HepG2 (cell line): ENCODE data around the gene FER1L5. TPM values are rescaled to one million over a fixed set of nuclear protein-coding genes. Genes with fewer than 3 reads are reported as not detected.

ENCODE experiments used
- CAMTA2 ChIP-seq: sonication (generic); formaldehyde crosslinking; IDR thresholded peaks from 2 replicates; pipeline ENCODE4 v1.4.0; 2020; ENCODE audit warnings: mild to moderate bottlenecking, missing genetic modification reagents, borderline replicate concordance
- CBX1 ChIP-seq: IDR thresholded peaks from one replicate; pipeline ENCODE4 v1.6.1; 2016; ENCODE audit warnings: antibody characterized with exemption, low read depth
- ELF3 ChIP-seq: IDR thresholded peaks from 2 replicates; pipeline ENCODE4 v1.6.1; 2016; ENCODE audit warnings: missing genetic modification reagents, missing compliant biosample characterization
- HOXA5 ChIP-seq: sonication (generic); formaldehyde crosslinking; IDR thresholded peaks from 2 replicates; pipeline ENCODE4 v1.4.0; 2020; ENCODE audit warnings: missing genetic modification reagents
- NR3C1 ChIP-seq: sonication (generic); formaldehyde crosslinking; IDR thresholded peaks from 2 replicates; pipeline ENCODE4 v1.4.0; 2020; ENCODE audit warnings: missing genetic modification reagents
- PHF21A ChIP-seq: sonication (generic); formaldehyde crosslinking; IDR thresholded peaks from 2 replicates; pipeline ENCODE4 v1.5.0; 2020; ENCODE audit warnings: mild to moderate bottlenecking, missing genetic modification reagents
- RBAK ChIP-seq: sonication (generic); formaldehyde crosslinking; IDR thresholded peaks from 2 replicates; pipeline ENCODE4 v1.5.1; 2020; ENCODE audit warnings: mild to moderate bottlenecking, missing genetic modification reagents
- REPIN1 ChIP-seq: sonication (generic); formaldehyde crosslinking; IDR thresholded peaks from 2 replicates; pipeline ENCODE4 v1.8.0; 2022; ENCODE audit warnings: missing genetic modification reagents, low read depth, mild to moderate bottlenecking, borderline replicate concordance
- RXRA ChIP-seq: sonication (generic); formaldehyde crosslinking; IDR thresholded peaks from 2 replicates; pipeline ENCODE4 v1.5.1; 2020; ENCODE audit warnings: missing genetic modification reagents
- SMAD9 ChIP-seq: sonication (generic); formaldehyde crosslinking; IDR thresholded peaks from 2 replicates; pipeline ENCODE4 v1.5.1; 2020; ENCODE audit warnings: mild to moderate bottlenecking, missing genetic modification reagents
- SNRNP70 ChIP-seq: fragments of 200-400 bp; formaldehyde crosslinking; IDR thresholded peaks from 2 replicates; pipeline ENCODE4 v1.6.1; 2017; ENCODE audit warnings: mild to moderate bottlenecking, low read depth, low read length, moderate library complexity
- ZBTB7B ChIP-seq: sonication (generic); formaldehyde crosslinking; IDR thresholded peaks from 2 replicates; pipeline ENCODE4 v1.4.0; 2020; ENCODE audit warnings: missing genetic modification reagents
- ZNF160 ChIP-seq: sonication (generic); formaldehyde crosslinking; IDR thresholded peaks from 2 replicates; pipeline ENCODE4 v1.8.0; 2022; ENCODE audit warnings: mild to moderate bottlenecking, inconsistent platforms, missing genetic modification reagents
- ZNF232 ChIP-seq: sonication (generic); formaldehyde crosslinking; IDR thresholded peaks from 2 replicates; pipeline ENCODE4 v1.4.0; 2020; ENCODE audit warnings: missing genetic modification reagents, borderline replicate concordance
- ZNF337 ChIP-seq: sonication (generic); formaldehyde crosslinking; IDR thresholded peaks from 2 replicates; pipeline ENCODE4 v1.5.1; 2020; ENCODE audit warnings: missing genetic modification reagents, low read depth, mild to moderate bottlenecking, borderline replicate concordance
- ZNF709 ChIP-seq: sonication (generic); formaldehyde crosslinking; IDR thresholded peaks from 2 replicates; pipeline ENCODE4 v1.5.0; 2020; ENCODE audit warnings: mild to moderate bottlenecking, missing genetic modification reagents
- polyA plus RNA-seq, 8 experiments: library from polyadenylated mRNA; depleted of rRNA in 3 of 8; stranded (reverse) in 7 of 8; unstranded in 1 of 8; fragments of >200 nt; fragmentation: Illumina TruSeq in 4 of 8; extraction: Trizol in 4 of 8; gene quantifications; 2 replicates each; pipeline versions ENCODE4 v1.2.1 to v1.2.3, GENCODE V29; 2011 to 2016; ENCODE audit warnings: low read depth in 4 of 8, missing spikeins in 1 of 8, mixed read lengths in 1 of 8; ENCODE audit not compliant: insufficient read depth in 1 of 8
- total RNA-seq, 5 experiments: library from RNA; depleted of rRNA; stranded (reverse); fragments of >200 nt; fragmentation: Illumina TruSeq; extraction: Trizol; gene quantifications; 2 replicates each; pipeline ENCODE4 v1.2.3, GENCODE V29; 2016; ENCODE audit warnings: low read depth in 1 of 5
- TF ChIP-seq, protein P1 (sequence below): sonication (generic); formaldehyde crosslinking; IDR thresholded peaks from 2 replicates; pipeline ENCODE4 v1.8.0; 2022; ENCODE audit warnings: missing genetic modification reagents, mild to moderate bottlenecking, moderate library complexity, borderline replicate concordance
- TF ChIP-seq, protein P2 (sequence below): sonication (generic); formaldehyde crosslinking; IDR thresholded peaks from 2 replicates; pipeline ENCODE4 v1.4.0; 2020; ENCODE audit warnings: missing genetic modification reagents
- TF ChIP-seq, protein P3 (sequence below): sonication (generic); formaldehyde crosslinking; IDR thresholded peaks from 2 replicates; pipeline ENCODE4 v1.4.0; 2020; ENCODE audit warnings: missing genetic modification reagents, mild to moderate bottlenecking, borderline replicate concordance
- TF ChIP-seq, protein P4 (sequence below): sonication (generic); formaldehyde crosslinking; IDR thresholded peaks from 2 replicates; pipeline ENCODE4 v1.4.0; 2020; ENCODE audit warnings: mild to moderate bottlenecking, low read depth, missing genetic modification reagents

FER1L5 gene
- total and polyA plus RNA-seq, 2 of the 13 experiments (the other 11 are each of a cell fraction or from before 2014, with no cell fraction given), result 0.02 to 0.08 TPM

DNA sequence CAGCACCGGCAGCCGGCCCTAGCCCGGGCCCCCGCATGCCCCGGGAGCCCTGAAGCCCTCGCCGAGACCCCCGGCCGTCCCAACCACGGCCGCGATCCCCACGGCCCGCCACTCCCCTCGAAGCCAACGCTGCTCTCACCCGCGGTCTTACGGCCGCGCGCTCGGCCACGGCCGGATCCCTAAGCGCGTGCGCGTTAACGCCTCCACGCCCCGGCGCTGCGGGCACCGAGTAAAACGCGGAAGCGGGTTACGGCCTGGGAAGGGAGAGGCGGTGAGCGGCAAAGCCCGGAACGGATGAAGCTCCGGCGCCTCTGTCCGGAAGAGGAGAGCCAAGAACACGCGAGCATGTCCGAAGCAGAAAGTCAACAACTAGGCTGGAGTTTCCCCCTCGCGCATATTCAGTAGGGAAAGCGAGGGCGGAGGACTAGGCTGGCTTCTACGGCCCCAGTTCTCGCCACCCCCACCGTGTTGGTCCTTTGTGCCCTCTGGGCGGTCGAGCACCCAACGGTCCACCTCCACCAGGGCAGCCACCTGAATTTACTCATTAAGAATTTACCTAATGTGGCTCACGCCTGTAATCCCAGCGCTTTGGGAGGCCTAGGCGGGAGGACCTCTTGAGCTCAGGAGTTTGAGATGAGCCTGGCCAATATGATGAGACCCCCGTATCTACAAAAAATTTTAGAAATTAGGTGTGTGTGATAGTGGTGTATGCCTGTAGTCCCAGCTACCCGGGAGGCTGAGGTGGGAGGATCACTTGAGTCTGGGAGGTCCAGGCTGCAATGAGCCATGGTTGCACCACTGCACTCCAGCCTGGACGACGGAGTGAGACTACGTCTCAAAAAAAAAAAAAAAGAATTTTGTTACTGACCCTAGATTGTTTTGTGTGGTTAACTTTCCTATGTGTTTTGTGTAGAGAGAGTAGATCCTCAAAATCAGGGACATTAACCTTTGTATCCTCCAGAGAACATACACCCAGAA is 4.1 kb upstream of the FER1L5 start, which contains the start of gene KANSL3 (continued):
- TF ChIP-seq RBAK (peak; percentile 87; the same call in 1 of the 2 replicates), NR3C1 (CRISPR knock-in tag) (no peak), SMAD9 (CRISPR knock-in tag) (peak; percentile 85; the same call in 1 of the 2 replicates), REPIN1 (CRISPR knock-in tag) (peak; percentile 100), ZNF337 (CRISPR knock-in tag) (peak; percentile 99; the same call in 1 of the 2 replicates), ZNF160 (CRISPR knock-in tag) (peak; percentile 93), ZBTB7B (CRISPR knock-in tag) (peak; percentile 96), ELF3 (CRISPR knock-in tag) (peak; percentile 94), PHF21A (peak; percentile 89), HOXA5 (CRISPR knock-in tag) (peak; percentile 98), ZNF232 (CRISPR knock-in tag) (peak; percentile 96), CBX1 (peak; percentile 99), SNRNP70 (no peak), CAMTA2 (CRISPR knock-in tag) (no peak), ZNF709 (CRISPR knock-in tag) (peak; percentile 96), RXRA (CRISPR knock-in tag) (peak; percentile 97)
- TF ChIP-seq, protein P1, sequence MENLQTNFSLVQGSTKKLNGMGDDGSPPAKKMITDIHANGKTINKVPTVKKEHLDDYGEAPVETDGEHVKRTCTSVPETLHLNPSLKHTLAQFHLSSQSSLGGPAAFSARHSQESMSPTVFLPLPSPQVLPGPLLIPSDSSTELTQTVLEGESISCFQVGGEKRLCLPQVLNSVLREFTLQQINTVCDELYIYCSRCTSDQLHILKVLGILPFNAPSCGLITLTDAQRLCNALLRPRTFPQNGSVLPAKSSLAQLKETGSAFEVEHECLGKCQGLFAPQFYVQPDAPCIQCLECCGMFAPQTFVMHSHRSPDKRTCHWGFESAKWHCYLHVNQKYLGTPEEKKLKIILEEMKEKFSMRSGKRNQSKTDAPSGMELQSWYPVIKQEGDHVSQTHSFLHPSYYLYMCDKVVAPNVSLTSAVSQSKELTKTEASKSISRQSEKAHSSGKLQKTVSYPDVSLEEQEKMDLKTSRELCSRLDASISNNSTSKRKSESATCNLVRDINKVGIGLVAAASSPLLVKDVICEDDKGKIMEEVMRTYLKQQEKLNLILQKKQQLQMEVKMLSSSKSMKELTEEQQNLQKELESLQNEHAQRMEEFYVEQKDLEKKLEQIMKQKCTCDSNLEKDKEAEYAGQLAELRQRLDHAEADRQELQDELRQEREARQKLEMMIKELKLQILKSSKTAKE (CRISPR knock-in tag), result peak; percentile 83
- TF ChIP-seq, protein P2, sequence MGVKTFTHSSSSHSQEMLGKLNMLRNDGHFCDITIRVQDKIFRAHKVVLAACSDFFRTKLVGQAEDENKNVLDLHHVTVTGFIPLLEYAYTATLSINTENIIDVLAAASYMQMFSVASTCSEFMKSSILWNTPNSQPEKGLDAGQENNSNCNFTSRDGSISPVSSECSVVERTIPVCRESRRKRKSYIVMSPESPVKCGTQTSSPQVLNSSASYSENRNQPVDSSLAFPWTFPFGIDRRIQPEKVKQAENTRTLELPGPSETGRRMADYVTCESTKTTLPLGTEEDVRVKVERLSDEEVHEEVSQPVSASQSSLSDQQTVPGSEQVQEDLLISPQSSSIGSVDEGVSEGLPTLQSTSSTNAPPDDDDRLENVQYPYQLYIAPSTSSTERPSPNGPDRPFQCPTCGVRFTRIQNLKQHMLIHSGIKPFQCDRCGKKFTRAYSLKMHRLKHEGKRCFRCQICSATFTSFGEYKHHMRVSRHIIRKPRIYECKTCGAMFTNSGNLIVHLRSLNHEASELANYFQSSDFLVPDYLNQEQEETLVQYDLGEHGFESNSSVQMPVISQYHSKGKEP, result peak; percentile 89
- TF ChIP-seq, protein P3, sequence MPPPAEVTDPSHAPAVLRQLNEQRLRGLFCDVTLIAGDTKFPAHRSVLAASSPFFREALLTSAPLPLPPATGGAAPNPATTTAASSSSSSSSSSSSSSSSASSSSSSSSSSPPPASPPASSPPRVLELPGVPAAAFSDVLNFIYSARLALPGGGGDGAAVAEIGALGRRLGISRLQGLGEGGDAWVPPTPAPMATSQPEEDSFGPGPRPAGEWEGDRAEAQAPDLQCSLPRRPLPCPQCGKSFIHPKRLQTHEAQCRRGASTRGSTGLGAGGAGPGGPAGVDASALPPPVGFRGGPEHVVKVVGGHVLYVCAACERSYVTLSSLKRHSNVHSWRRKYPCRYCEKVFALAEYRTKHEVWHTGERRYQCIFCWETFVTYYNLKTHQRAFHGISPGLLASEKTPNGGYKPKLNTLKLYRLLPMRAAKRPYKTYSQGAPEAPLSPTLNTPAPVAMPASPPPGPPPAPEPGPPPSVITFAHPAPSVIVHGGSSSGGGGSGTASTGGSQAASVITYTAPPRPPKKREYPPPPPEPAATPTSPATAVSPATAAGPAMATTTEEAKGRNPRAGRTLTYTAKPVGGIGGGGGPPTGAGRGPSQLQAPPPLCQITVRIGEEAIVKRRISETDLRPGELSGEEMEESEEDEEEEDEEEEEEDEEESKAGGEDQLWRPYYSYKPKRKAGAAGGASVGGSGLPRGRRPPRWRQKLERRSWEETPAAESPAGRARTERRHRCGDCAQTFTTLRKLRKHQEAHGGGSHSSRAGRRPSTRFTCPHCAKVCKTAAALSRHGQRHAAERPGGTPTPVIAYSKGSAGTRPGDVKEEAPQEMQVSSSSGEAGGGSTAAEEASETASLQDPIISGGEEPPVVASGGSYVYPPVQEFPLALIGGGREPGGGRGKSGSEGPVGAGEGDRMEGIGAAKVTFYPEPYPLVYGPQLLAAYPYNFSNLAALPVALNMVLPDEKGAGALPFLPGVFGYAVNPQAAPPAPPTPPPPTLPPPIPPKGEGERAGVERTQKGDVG (CRISPR knock-in tag), result peak; percentile 96; the same call in 1 of the 2 replicates
- TF ChIP-seq, protein P4, sequence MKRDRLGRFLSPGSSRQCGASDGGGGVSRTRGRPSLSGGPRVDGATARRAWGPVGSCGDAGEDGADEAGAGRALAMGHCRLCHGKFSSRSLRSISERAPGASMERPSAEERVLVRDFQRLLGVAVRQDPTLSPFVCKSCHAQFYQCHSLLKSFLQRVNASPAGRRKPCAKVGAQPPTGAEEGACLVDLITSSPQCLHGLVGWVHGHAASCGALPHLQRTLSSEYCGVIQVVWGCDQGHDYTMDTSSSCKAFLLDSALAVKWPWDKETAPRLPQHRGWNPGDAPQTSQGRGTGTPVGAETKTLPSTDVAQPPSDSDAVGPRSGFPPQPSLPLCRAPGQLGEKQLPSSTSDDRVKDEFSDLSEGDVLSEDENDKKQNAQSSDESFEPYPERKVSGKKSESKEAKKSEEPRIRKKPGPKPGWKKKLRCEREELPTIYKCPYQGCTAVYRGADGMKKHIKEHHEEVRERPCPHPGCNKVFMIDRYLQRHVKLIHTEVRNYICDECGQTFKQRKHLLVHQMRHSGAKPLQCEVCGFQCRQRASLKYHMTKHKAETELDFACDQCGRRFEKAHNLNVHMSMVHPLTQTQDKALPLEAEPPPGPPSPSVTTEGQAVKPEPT (CRISPR knock-in tag), result peak; percentile 100
